Activated effector memory CD4-positive, alpha-beta T cell treated with anti-CD3 and anti-CD28 coated beads, Interleukin-2, amount 50 U/mL, for 16 hours (primary cell): Measurements from ENCODE around the gene DYNLT2B.
"Not testable (repeated sequence)": the region's sequence is repeated elsewhere in the genome, so short reads cannot be mapped to it uniquely, and the experiment has no call there.

ENCODE experiments used
- DNase-seq: peaks from one replicate; pipeline ENCODE4 v3.0.0-alpha.2; 2020

The DYNLT2B gene

DNA sequence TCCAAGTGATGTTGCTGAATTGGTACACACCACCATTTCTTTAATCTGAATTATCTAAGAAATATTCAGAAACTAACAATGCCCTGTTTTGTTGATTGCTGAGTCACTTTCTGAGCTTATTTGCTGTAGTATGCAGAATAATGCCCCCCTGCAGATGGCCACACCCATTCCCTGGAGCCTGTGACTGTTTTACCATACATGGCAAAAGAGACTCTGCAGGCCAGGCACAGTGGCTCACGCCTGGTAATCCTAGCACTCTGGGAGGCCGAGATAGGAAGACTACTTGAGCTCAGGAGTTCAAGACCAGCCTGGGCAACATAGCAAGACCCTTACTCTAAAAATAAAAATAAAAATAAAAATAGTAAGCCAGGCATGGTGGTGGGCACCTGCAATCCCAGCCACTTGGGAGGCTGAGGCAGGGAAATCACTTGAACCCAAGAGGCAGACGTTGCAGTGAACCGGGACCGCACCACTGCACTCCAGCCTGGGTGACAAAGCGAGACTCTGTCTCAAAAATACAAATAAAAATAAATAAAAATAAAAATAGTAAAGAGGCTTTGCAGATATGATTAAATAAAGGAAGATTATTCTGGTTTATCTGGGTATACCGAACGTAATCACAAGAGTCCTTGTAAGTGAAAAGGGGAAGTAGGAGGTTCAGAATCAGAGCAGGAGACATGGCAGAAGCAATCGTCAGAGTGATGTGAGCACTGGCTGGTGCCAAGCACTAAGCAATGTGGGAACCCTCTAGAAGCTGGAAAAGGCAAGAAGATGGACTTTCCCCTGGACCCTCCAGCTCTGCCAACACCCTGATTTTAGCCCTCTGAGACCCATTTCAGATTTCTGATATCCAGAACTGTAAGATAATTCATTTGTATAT lies 49.5 kb downstream of the DYNLT2B start:
- DNase-seq = no peak

DNA sequence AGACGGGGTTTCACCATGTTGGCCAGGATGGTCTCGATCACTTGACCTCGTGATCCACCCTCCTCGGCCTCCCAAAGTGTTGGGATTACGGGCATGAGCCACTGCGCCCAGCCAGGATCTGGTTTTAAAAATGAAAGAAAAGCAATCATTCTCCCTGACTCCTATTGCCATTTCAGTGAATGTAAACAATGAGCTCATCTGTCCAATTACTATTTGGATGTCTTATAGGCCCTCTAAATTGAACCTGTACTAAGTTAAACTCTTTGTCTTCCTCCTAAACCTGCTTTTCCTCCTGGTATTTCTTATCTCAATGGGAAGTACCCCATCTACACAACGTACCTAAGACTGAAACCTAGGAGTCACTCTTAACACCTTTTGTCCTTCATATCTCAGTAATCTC lies 54.2 kb downstream of the DYNLT2B start:
- DNase-seq = no peak

GRCh38 chr3:196260784-196261183 lies 57.3 kb downstream of the DYNLT2B start:
- no peak for DNase-seq

DNA sequence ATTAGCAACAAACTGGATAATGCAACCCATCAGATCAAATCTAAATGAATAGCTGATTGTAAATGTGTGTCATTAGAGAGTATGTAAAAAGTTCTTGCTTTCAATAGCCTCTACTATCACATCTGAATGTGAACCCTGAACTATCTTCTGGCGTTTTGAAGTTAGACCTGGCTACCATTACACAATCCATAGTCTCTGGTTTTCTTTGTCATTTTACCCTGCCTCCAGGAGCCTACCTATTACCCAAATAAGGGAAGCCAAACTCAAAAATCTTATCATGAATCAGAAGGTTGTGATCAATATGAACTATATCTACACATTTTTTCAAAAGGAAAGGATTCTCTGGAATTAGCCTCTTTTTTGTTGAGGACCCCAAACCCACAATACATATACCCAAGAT lies 62.3 kb downstream of the DYNLT2B start:
- no peak for DNase-seq

- no peak for DNase-seq
These were observed 63.4 kb downstream of the DYNLT2B start for GRCh38 chr3:196254376-196255283.

- no peak for DNase-seq
These were observed 66.1 kb downstream of the DYNLT2B start for GRCh38 chr3:196251918-196252317.

- DNase-seq = no peak
These were observed 71.3 kb downstream of the DYNLT2B start for GRCh38 chr3:196246612-196247308.

DNA sequence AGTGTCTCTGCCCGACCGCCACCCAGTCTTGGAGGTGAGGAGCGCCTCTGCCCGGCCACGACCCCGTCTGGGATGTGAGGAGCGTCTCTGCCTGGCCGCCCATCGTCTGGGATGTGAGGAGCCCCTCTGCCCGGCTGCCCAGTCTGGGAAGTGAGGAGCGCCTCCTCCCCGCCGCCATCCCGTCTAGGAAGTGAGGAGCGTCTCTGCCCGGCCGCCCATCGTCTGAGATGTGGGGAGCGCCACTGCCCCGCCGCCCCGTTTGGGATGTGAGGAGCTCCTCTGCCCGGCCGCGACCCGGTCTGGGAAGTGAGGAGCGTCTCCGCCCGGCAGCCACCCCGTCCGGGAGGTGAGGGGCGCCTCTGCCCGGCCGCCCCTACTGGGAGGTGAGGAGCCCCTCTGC lies 73.9 kb downstream of the DYNLT2B start:
- not testable (repeated sequence) for DNase-seq

DNA sequence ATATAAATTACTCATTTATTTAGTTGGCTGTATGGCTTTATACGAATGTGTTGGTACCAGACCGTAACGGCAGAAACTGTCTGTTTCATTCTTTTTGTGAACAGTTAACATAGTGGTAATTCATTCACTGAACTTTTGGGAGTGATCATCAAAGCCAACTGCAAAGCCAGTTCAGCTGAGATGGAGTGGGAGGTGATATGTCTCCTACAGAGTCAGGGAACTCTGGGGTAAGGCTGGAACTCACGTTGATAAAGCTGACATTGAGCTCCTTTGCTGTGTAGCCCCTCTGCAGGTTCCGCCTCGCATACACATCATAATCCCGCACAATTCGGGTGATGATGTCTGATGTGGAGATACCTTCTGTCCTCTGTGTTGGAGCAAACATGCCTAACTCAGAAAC lies 76.3 kb downstream of the DYNLT2B start:
- DNase-seq = no peak
